ENCODE data around the gene SHISA7.

DNA sequence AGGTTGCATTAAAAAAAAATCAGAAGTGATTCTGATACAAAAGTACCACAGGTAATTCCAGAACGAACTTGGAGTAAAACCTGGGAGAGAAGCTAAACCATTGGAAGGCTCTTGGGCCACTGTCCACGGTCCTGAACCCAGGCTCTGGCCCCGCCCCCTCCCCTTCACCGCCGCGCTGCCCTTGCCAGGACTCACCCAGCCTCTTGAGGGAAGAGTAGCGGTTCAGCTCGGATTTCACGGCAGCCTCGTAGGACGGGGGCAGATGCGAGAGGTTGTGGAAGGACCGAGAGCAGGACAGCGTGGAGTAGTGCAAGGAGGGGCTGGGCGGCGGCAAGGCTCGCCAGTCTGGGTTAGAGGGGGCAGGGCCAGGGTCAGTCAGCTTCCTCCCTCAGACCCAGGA is 5.7 kb downstream of the SHISA7 start:
- TF ChIP-seq CEBPB (IDR thresholded peaks at IDR 0.05) (no peak), SMC3 (IDR thresholded peaks at IDR 0.05) (no peak), MAX (IDR thresholded peaks at IDR 0.05) (no peak), CTCF (IDR thresholded peaks at IDR 0.05) (no peak), E2F6 (IDR thresholded peaks at IDR 0.05; ENCODE audit: borderline replicate concordance, low read depth) (no peak), ELK1 (IDR thresholded peaks at IDR 0.05; ENCODE audit: low read depth, low read length) (no peak), MYC (IDR thresholded peaks at IDR 0.05; ENCODE audit: borderline replicate concordance, low read length) (no peak), KDM1A (IDR thresholded peaks at IDR 0.05; ENCODE audit: low read depth) (no peak), ESRRA (IDR thresholded peaks at IDR 0.05; ENCODE audit: borderline replicate concordance, low read length) (no peak), TP53 (CRISPR knock-in tag; IDR thresholded peaks at IDR 0.05) (no peak), RAD21 (conservative IDR thresholded peaks at IDR 0.05 in 1 of 2, IDR thresholded peaks at IDR 0.05 in 1 of 2) (no peak), POLR2A (IDR thresholded peaks at IDR 0.05; ENCODE audit: low read length) (no peak)
- TF ChIP-seq, protein P1, sequence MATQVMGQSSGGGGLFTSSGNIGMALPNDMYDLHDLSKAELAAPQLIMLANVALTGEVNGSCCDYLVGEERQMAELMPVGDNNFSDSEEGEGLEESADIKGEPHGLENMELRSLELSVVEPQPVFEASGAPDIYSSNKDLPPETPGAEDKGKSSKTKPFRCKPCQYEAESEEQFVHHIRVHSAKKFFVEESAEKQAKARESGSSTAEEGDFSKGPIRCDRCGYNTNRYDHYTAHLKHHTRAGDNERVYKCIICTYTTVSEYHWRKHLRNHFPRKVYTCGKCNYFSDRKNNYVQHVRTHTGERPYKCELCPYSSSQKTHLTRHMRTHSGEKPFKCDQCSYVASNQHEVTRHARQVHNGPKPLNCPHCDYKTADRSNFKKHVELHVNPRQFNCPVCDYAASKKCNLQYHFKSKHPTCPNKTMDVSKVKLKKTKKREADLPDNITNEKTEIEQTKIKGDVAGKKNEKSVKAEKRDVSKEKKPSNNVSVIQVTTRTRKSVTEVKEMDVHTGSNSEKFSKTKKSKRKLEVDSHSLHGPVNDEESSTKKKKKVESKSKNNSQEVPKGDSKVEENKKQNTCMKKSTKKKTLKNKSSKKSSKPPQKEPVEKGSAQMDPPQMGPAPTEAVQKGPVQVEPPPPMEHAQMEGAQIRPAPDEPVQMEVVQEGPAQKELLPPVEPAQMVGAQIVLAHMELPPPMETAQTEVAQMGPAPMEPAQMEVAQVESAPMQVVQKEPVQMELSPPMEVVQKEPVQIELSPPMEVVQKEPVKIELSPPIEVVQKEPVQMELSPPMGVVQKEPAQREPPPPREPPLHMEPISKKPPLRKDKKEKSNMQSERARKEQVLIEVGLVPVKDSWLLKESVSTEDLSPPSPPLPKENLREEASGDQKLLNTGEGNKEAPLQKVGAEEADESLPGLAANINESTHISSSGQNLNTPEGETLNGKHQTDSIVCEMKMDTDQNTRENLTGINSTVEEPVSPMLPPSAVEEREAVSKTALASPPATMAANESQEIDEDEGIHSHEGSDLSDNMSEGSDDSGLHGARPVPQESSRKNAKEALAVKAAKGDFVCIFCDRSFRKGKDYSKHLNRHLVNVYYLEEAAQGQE (IDR thresholded peaks at IDR 0.05) = peak; percentile 98
